Melanocyte of skin (primary cell): Measurements from ENCODE around the gene PCDHA7. TPM values are rescaled to one million over a fixed set of nuclear protein-coding genes. Genes with fewer than 3 reads are reported as not detected.

Experiments used
- total RNA-seq, 2 donors: library from RNA; depleted of rRNA; stranded (reverse); fragments of >200 nt; gene quantifications; 2 replicates each; pipeline ENCODE4 v1.2.3, GENCODE V29; 2012

The PCDHA7 gene
- total RNA-seq, 2 donors, result not detected

Other genes with a start within 250 kb of the PCDHA7 start
- 1 to 10 TPM; 1.3 to 3.4 TPM for gene CD14, start 201.1 kb upstream of the PCDHA7 start, total RNA-seq
- gene TMCO6, start 194.8 kb upstream of the PCDHA7 start, total RNA-seq, result 10 to 100 TPM; 12.7 to 14.8 TPM
- gene NDUFA2, start 186.6 kb upstream of the PCDHA7 start, total RNA-seq, result 10 to 100 TPM; 41.6 to 48.0 TPM
- 10 to 100 TPM; 84.3 to 95.2 TPM for gene IK, start 186.4 kb upstream of the PCDHA7 start, total RNA-seq
- gene WDR55, start 169.4 kb upstream of the PCDHA7 start, total RNA-seq, result 10 to 100 TPM; 32.3 to 50.3 TPM
- gene DND1, start 160.7 kb upstream of the PCDHA7 start, total RNA-seq, result under 1 TPM; 0.34 to 1.00 TPM
- 10 to 100 TPM; 41.0 to 68.9 TPM for gene HARS1, start 142.9 kb upstream of the PCDHA7 start, total RNA-seq
- gene HARS2, start 142.8 kb upstream of the PCDHA7 start, total RNA-seq, result 10 to 100 TPM; 24.1 to 29.0 TPM
- 10 to 100 TPM; 23.4 to 37.0 TPM for gene ZMAT2, start 133.8 kb upstream of the PCDHA7 start, total RNA-seq
- gene PCDHA1, start 48.1 kb upstream of the PCDHA7 start, total RNA-seq, result not detected
- not detected for gene PCDHA2, start 39.4 kb upstream of the PCDHA7 start, total RNA-seq
- under 1 TPM in 1 of 2 donors, not detected in 1; under 0.01 TPM for gene PCDHA3, start 33.2 kb upstream of the PCDHA7 start, total RNA-seq
- under 1 TPM; under 0.01 TPM for gene PCDHA4, start 27.2 kb upstream of the PCDHA7 start, total RNA-seq
- under 1 TPM; under 0.01 TPM for gene PCDHA5, start 12.7 kb upstream of the PCDHA7 start, total RNA-seq
- gene PCDHA6, start 6.3 kb upstream of the PCDHA7 start, total RNA-seq, result under 1 TPM in 1 of 2 donors, not detected in 1; 0.34 TPM
- not detected for gene PCDHA8, start 6.9 kb downstream of the PCDHA7 start, total RNA-seq
- gene PCDHA9, start 14.1 kb downstream of the PCDHA7 start, total RNA-seq, result not detected
- gene PCDHA10, start 21.6 kb downstream of the PCDHA7 start, total RNA-seq, result under 1 TPM in 1 of 2 donors, not detected in 1; 0.69 TPM
- under 1 TPM in 1 of 2 donors, not detected in 1; under 0.01 TPM for gene PCDHA11, start 34.7 kb downstream of the PCDHA7 start, total RNA-seq
- not detected for gene PCDHA12, start 41.0 kb downstream of the PCDHA7 start, total RNA-seq
- under 1 TPM in 1 of 2 donors, not detected in 1; under 0.01 TPM for gene PCDHA13, start 47.9 kb downstream of the PCDHA7 start, total RNA-seq
- under 1 TPM in 1 of 2 donors, not detected in 1; 0.34 TPM for gene PCDHAC1, start 92.0 kb downstream of the PCDHA7 start, total RNA-seq
- under 1 TPM in 1 of 2 donors, not detected in 1; 0.69 TPM for gene PCDHAC2, start 132.2 kb downstream of the PCDHA7 start, total RNA-seq
- gene PCDHB1, start 217.1 kb downstream of the PCDHA7 start, total RNA-seq, result not detected